ENCODE data around the gene CDK2. TPM values are rescaled to one million over a fixed set of nuclear protein-coding genes. Genes with fewer than 3 reads are reported as not detected.

The CDK2 gene
- total RNA-seq, 4 donors from 2014 or later = 6.4 to 11.7 (median 8.1) TPM

GRCh38 chr12:55929306-55929791 lies 37.3 kb upstream of the CDK2 start:
- intact Hi-C loops (cut with DNase I; ENCODE audit: low total_unique reads) (no loop called here), in situ Hi-C loops (cut with MboI; ENCODE audit: low sequenced_read_pairs in 4 of 4) (loop anchor here (5.0 to 25.0 kb wide), 4 partner anchors 112 to 292 kb away; partner anchors contain the start of genes ORMDL2 (in 3 of the 4), SARNP (in 3 of the 4) and OR10P1 (in 1 of the 4))
- Histone ChIP-seq H3K27me3 (peaks cover 0 to 23% (median 13%) of the 10 kb centered on the region in 3 donors), H3K36me3 (no peaks in the 10 kb centered on the region), H3K9me3 (no peaks in the 10 kb centered on the region), H3K4me1 (peaks cover 30 to 38% of the 10 kb centered on the region in 2 donors), H3K4me3 (no peak overlapping the region), H3K27ac (no peak overlapping the region)
- DNase-seq (peak in 1 of 2 donors; percentile 21), ATAC-seq (no peak)
- TF ChIP-seq CTCF (IDR thresholded peaks at IDR 0.05 in 4 of 5, conservative IDR thresholded peaks at IDR 0.05 in 1 of 5) (no peak), POLR2A (IDR thresholded peaks at IDR 0.05) (no peak)

- no peak for ATAC-seq
- TF ChIP-seq POLR2A (IDR thresholded peaks at IDR 0.05) (no peak), CTCF (IDR thresholded peaks at IDR 0.05 in 4 of 5, conservative IDR thresholded peaks at IDR 0.05 in 1 of 5) (peak in 3 of 5 experiments; percentile 13 to 43 (median 21))
- Histone ChIP-seq H3K36me3 (no peaks in the 10 kb centered on the region), H3K9me3 (no peaks in the 10 kb centered on the region), H3K27ac (peak within 1 kb of the TSS; percentile 41 to 74 (median 61)), H3K4me3 (peak within 1 kb of the TSS; percentile 47 to 66 (median 66)), H3K4me1 (peaks cover 25 to 38% of the 10 kb centered on the region in 2 donors), H3K27me3 (peaks cover 6 to 34% (median 14%) of the 10 kb centered on the region in 3 donors)
- intact Hi-C loops (cut with DNase I; ENCODE audit: low total_unique reads) (no loop called here), in situ Hi-C loops (cut with MboI; ENCODE audit: low sequenced_read_pairs in 4 of 4) (loop anchor here in 2 of 4 donors (10.0 to 25.0 kb wide), 3 partner anchors 116 to 294 kb away; partner anchors contain the start of genes ORMDL2 (in 2 of the 2), SARNP (in 2 of the 2) and OR10P1 (in 1 of the 2))
- DNase-seq = no peak
Measured at GRCh38 chr12:55930771-55931316, 35.8 kb upstream of the CDK2 start, which contains the start of gene DGKA. Gene DGKA (plus strand): TSS chr12:55931162. CDS start chr12:55936504, 5,342 bp downstream.

- in situ Hi-C loops (cut with MboI; ENCODE audit: low sequenced_read_pairs in 4 of 4) = loop anchor here in 2 of 4 donors (10.0 to 25.0 kb wide), 3 partner anchors 117 to 294 kb away; partner anchors contain the start of genes ORMDL2 (in 2 of the 2), SARNP (in 2 of the 2) and OR10P1 (in 1 of the 2)
- no peak for DNase-seq
- H3K4me1 ChIP-seq = peaks cover 20 to 33% of the 10 kb centered on the region in 2 donors
Measured at GRCh38 chr12:55931317-55931779, 35.3 kb upstream of the CDK2 start.

More at GRCh38 chr12:55931317-55931779, 35.3 kb upstream of the CDK2 start:
- TF ChIP-seq CTCF (IDR thresholded peaks at IDR 0.05 in 4 of 5, conservative IDR thresholded peaks at IDR 0.05 in 1 of 5) (no peak), POLR2A (IDR thresholded peaks at IDR 0.05) (no peak)
- H3K36me3 ChIP-seq = no peaks in the 10 kb centered on the region
- peaks cover 6 to 34% (median 14%) of the 10 kb centered on the region in 3 donors for H3K27me3 ChIP-seq
- no peaks in the 10 kb centered on the region for H3K9me3 ChIP-seq
- H3K4me3 ChIP-seq = peak overlapping the region; percentile 47 to 66 (median 66)
- no peak for ATAC-seq
- intact Hi-C loops (cut with DNase I; ENCODE audit: low total_unique reads) = no loop called here
- peak overlapping the region; percentile 41 to 74 (median 61) for H3K27ac ChIP-seq

Data from gastrocnemius medialis (tissue), 4 donors.